Panc1 (cell line): Measurements from ENCODE around the gene UMAD1. TPM values are rescaled to one million over a fixed set of nuclear protein-coding genes. Genes with fewer than 3 reads are reported as not detected.

Experiments
- ATAC-seq: fragments of 200-7000 bp; cut with Tn5 transposase; 2 replicates; pipeline ENCODE4 v1.9.1; 2020; ENCODE audit warnings: mild to moderate bottlenecking, moderate library complexity
- BruUV-seq: library from RNA; stranded (reverse); fragments of 400-500 nt; replicated peaks from 2 replicates; lab custom pipeline; 2021; lab: Mats Ljungman, UMichigan
- CTCF ChIA-PET: fragments of 300-600 bp; sonication (Branson Sonifier 250); formaldehyde crosslinking; loops from one replicate; lab custom pipeline; 2022; ENCODE audit warnings: antibody characterized with exemption; lab: Charles Lee
- POLR2A ChIA-PET: fragments of 300-600 bp; sonication (Branson Sonifier 250); formaldehyde crosslinking; loops from one replicate; lab custom pipeline; 2022; ENCODE audit warnings: antibody characterized with exemption; lab: Charles Lee
- DNase-seq: peaks from one replicate; pipeline ENCODE4 v3.0.0-alpha.2; 2010; ENCODE audit warnings: low read depth, low spot score
- H3K27ac ChIP-seq: 2 replicates; pipeline ENCODE4 v1.5.1; 2011; ENCODE audit warnings: mild to moderate bottlenecking, low read length, inconsistent platforms
- H3K27me3 ChIP-seq: fragments of 200-500 bp; sonication (Bioruptor generic); 2 replicates; pipeline ENCODE4 v1.6.0; 2014; ENCODE audit warnings: low read length, inconsistent platforms; ENCODE audit not compliant: control insufficient read depth, insufficient read depth
- H3K36me3 ChIP-seq: fragments of 200-500 bp; sonication (Bioruptor generic); 2 replicates; pipeline ENCODE4 v1.5.1; 2014; ENCODE audit warnings: inconsistent platforms, mild to moderate bottlenecking, low read length, moderate library complexity; ENCODE audit not compliant: control insufficient read depth, insufficient read depth
- H3K4me1 ChIP-seq: 2 replicates; pipeline ENCODE4 v1.5.1; 2011; ENCODE audit warnings: inconsistent platforms, mild to moderate bottlenecking, low read length, moderate library complexity; ENCODE audit not compliant: control insufficient read depth, insufficient read depth
- H3K4me3 ChIP-seq, 2 experiments: 2 replicates each; pipeline ENCODE4 v1.5.1; 2011 to 2012; ENCODE audit warnings: low read depth in 2 of 2, low read length in 2 of 2, mild to moderate bottlenecking in 2 of 2, inconsistent platforms in 1 of 2, moderate library complexity in 1 of 2
- H3K9me3 ChIP-seq: fragments of 200-500 bp; sonication (Bioruptor generic); 2 replicates; pipeline ENCODE4 v1.5.1; 2014; ENCODE audit warnings: low read depth, mild to moderate bottlenecking, inconsistent platforms, low read length, moderate library complexity; ENCODE audit not compliant: control insufficient read depth, insufficient read depth
- CTCF ChIP-seq: fragments of 450-650 bp; IDR thresholded peaks from 2 replicates; pipeline ENCODE4 v1.5.1; 2017; ENCODE audit warnings: mild to moderate bottlenecking
- POLR2AphosphoS5 ChIP-seq: IDR thresholded peaks from 2 replicates; pipeline ENCODE4 v1.6.1; 2012; ENCODE audit warnings: mild to moderate bottlenecking, low read depth, low read length, moderate library complexity
- REST ChIP-seq, 2 experiments: IDR thresholded peaks; 2 replicates each; pipeline ENCODE4 v1.6.1; 2011 to 2012; ENCODE audit warnings: low read depth in 2 of 2, control low read depth in 1 of 2, low read length in 1 of 2, mild to moderate bottlenecking in 1 of 2, moderate library complexity in 1 of 2; ENCODE audit not compliant: insufficient read depth in 1 of 2
- SIN3A ChIP-seq: IDR thresholded peaks from 2 replicates; pipeline ENCODE4 v1.6.1; 2012; ENCODE audit warnings: low read depth, mild to moderate bottlenecking, low read length, moderate library complexity, borderline replicate concordance; ENCODE audit not compliant: insufficient read depth
- TCF7L2 ChIP-seq: IDR thresholded peaks from 2 replicates; pipeline ENCODE4 v1.6.1; 2011; ENCODE audit warnings: mild to moderate bottlenecking, low read depth, low read length, inconsistent platforms
- in situ Hi-C: cut with HindIII; loops from 2 replicates; pipeline ENCODE4 v1.10.0; 2016; ENCODE audit warnings: low sequenced_read_pairs, low pct_unique_long_range_greater_than_20kb
- intact Hi-C: fragments of 100-400 bp; cut with micrococcal nuclease; formaldehyde crosslinking; loops from one replicate; pipeline ENCODE4 v1.10.0; 2022; ENCODE audit not compliant: unreplicated experiment
- total RNA-seq: library from RNA; stranded (reverse); gene quantifications from one replicate; pipeline ENCODE4 v1.2.1, GENCODE V29; 2021; ENCODE audit not compliant: unreplicated experiment

Gene UMAD1
- total RNA-seq, 1 experiment from 2014 or later = 19.9 TPM

- ChIA-PET CTCF (no interaction called here), POLR2A (no interaction called here)
- Histone ChIP-seq H3K27ac (peak overlapping the region; percentile 34; the same call in 1 of the 2 replicates), H3K27me3 (no peaks in the 10 kb centered on the region), H3K36me3 (no peaks in the 10 kb centered on the region), H3K4me1 (peaks cover 12% of the 10 kb centered on the region), H3K9me3 (no peaks in the 10 kb centered on the region), H3K4me3 (no peak overlapping the region)
- peak; percentile 64 for DNase-seq
- intact Hi-C loops (no loop called here), in situ Hi-C loops (no loop called here)
- 0 out of 2 replicates have a peak, but pooled peaks have one; percentile 52 for TF ChIP-seq POLR2AphosphoS5
- TF ChIP-seq SIN3A = no peak
- peak; percentile 59 for TF ChIP-seq TCF7L2
- BruUV-seq = no TSS peak
- peak; percentile 73 for ATAC-seq
Observed at GRCh38 chr7:7799138-7799537, 158.6 kb downstream of the UMAD1 start.

GRCh38 chr7:7802531-7802930, 162.0 kb downstream of the UMAD1 start:
- intact Hi-C loops = no loop called here
- TF ChIP-seq CTCF = no peak
- TF ChIP-seq TCF7L2 = no peak
- no peak for TF ChIP-seq POLR2AphosphoS5
- no peak for TF ChIP-seq SIN3A
- TF ChIP-seq REST (IDR thresholded peaks at IDR 0.05; ENCODE audit: insufficient read depth in 1 of 2, low read depth in 2 of 2, low read length in 1 of 2) = no peak
- no peak for DNase-seq
- no peak overlapping the region for H3K27ac ChIP-seq
- no TSS peak for BruUV-seq
- no peak for ATAC-seq
- peaks cover 12% of the 10 kb centered on the region for H3K4me1 ChIP-seq
- no peaks in the 10 kb centered on the region for H3K27me3 ChIP-seq
- in situ Hi-C loops = no loop called here
- no peaks in the 10 kb centered on the region for H3K9me3 ChIP-seq
- POLR2A ChIA-PET = no interaction called here
- CTCF ChIA-PET = no interaction called here
- H3K36me3 ChIP-seq = no peaks in the 10 kb centered on the region
- H3K4me3 ChIP-seq = no peak overlapping the region

GRCh38 chr7:7803715-7804178, 163.2 kb downstream of the UMAD1 start:
- H3K27ac ChIP-seq = no peak overlapping the region
- no peak overlapping the region for H3K4me3 ChIP-seq
- intact Hi-C loops (no loop called here), in situ Hi-C loops (no loop called here)
- no peaks in the 10 kb centered on the region for H3K27me3 ChIP-seq
- CTCF ChIA-PET = no interaction called here
- H3K36me3 ChIP-seq = no peaks in the 10 kb centered on the region
- ATAC-seq = no peak
- no peaks in the 10 kb centered on the region for H3K9me3 ChIP-seq
- TF ChIP-seq POLR2AphosphoS5 = no peak
- TF ChIP-seq SIN3A = no peak
- TF ChIP-seq REST (IDR thresholded peaks at IDR 0.05; ENCODE audit: insufficient read depth in 1 of 2, low read depth in 2 of 2, low read length in 1 of 2) = no peak
- TF ChIP-seq CTCF = no peak
- peaks cover 13% of the 10 kb centered on the region for H3K4me1 ChIP-seq
- BruUV-seq = no TSS peak
- POLR2A ChIA-PET = no interaction called here
- no peak for DNase-seq
